Tongue (tissue), 2 donors: ENCODE results near the gene NMNAT2. TPM values are rescaled to one million over a fixed set of nuclear protein-coding genes. Genes with fewer than 3 reads are reported as not detected.

Source experiments
- DNase-seq: peaks from one replicate; pipeline ENCODE4 v3.0.0-alpha.2; 2015
- total RNA-seq: library from RNA; depleted of rRNA; stranded (reverse); fragments of >200 nt; gene quantifications from one replicate; pipeline ENCODE4 v1.2.3, GENCODE V29; 2014

NMNAT2 gene
- total RNA-seq, 1 donor from 2014 or later, result 0.72 TPM

GRCh38 chr1:183210681-183211080 is 207.5 kb downstream of the NMNAT2 start:
- peak; percentile 70 for DNase-seq

- no peak for DNase-seq
Measured at GRCh38 chr1:183209533-183210158, 208.5 kb downstream of the NMNAT2 start.

GRCh38 chr1:183206538-183207122 is 211.6 kb downstream of the NMNAT2 start:
- DNase-seq, result no peak

- peak; percentile 96 for DNase-seq
Measured at GRCh38 chr1:183205196-183205781, 212.9 kb downstream of the NMNAT2 start.

- no peak for DNase-seq
Measured at GRCh38 chr1:183203094-183203493, 215.1 kb downstream of the NMNAT2 start.

- no peak for DNase-seq
Measured at GRCh38 chr1:183200451-183200850, 217.7 kb downstream of the NMNAT2 start.

- no peak for DNase-seq
Measured at GRCh38 chr1:183199304-183199703, 218.9 kb downstream of the NMNAT2 start.

GRCh38 chr1:183198463-183198862 is 219.7 kb downstream of the NMNAT2 start:
- peak; percentile 77 for DNase-seq

Other genes with a start within 250 kb of the NMNAT2 start
- 11.8 TPM for gene LAMC2, start 232.1 kb downstream of the NMNAT2 start, total RNA-seq
- 66.7 TPM for gene SMG7, start 54.1 kb upstream of the NMNAT2 start, total RNA-seq
- gene NCF2, start 172.1 kb upstream of the NMNAT2 start, total RNA-seq, result 9.2 TPM
- 59.3 TPM for gene ARPC5, start 217.4 kb upstream of the NMNAT2 start, total RNA-seq
- not detected for gene APOBEC4, start 234.9 kb upstream of the NMNAT2 start, total RNA-seq